Measurements from ENCODE around the gene SLC16A5. TPM values are rescaled to one million over a fixed set of nuclear protein-coding genes. Genes with fewer than 3 reads are reported as not detected.
"Not testable (repeated sequence)": the region's sequence is repeated elsewhere in the genome, so short reads cannot be mapped to it uniquely, and the experiment has no call there.

The SLC16A5 gene
- total RNA-seq, 4 donors from 2014 or later, result 4.1 to 17.5 (median 12.1) TPM; not detected in 1

GRCh38 chr17:75124819-75125162 is 37.0 kb downstream of the SLC16A5 start:
- H3K9me3 ChIP-seq, result no peaks in the 10 kb centered on the region
- DNase-seq, result no peak
- H3K36me3 ChIP-seq, result no peaks in the 10 kb centered on the region
- intact Hi-C loops (cut with DNase I; ENCODE audit: low total_unique reads), result no loop called here
- TF ChIP-seq POLR2A (IDR thresholded peaks at IDR 0.05) (no peak), CTCF (IDR thresholded peaks at IDR 0.05) (no peak)
- H3K27me3 ChIP-seq, result no peaks in the 10 kb centered on the region
- no peak overlapping the region for H3K4me3 ChIP-seq
- H3K27ac ChIP-seq, result peak overlapping the region in 1 of 2 donors; percentile 8
- H3K4me1 ChIP-seq, result no peaks in the 10 kb centered on the region

- DNase-seq, result no peak
- TF ChIP-seq CTCF (IDR thresholded peaks at IDR 0.05), result no peak
- no peak for TF ChIP-seq POLR2A (IDR thresholded peaks at IDR 0.05)
- Histone ChIP-seq H3K4me1 (peaks cover 0 to 5% of the 10 kb centered on the region in 2 donors), H3K9me3 (no peaks in the 10 kb centered on the region), H3K27ac (no peak overlapping the region), H3K4me3 (no peak overlapping the region), H3K36me3 (no peaks in the 10 kb centered on the region), H3K27me3 (no peaks in the 10 kb centered on the region)
- intact Hi-C loops (cut with DNase I; ENCODE audit: low total_unique reads), result no loop called here
These were observed 38.2 kb downstream of the SLC16A5 start for GRCh38 chr17:75125984-75126383.

- H3K4me1 ChIP-seq, result peaks cover 0 to 8% of the 10 kb centered on the region in 2 donors
- H3K36me3 ChIP-seq, result no peaks in the 10 kb centered on the region
- H3K27ac ChIP-seq, result no peak overlapping the region
- no peak for DNase-seq
- no peak overlapping the region for H3K4me3 ChIP-seq
- no peaks in the 10 kb centered on the region for H3K27me3 ChIP-seq
- TF ChIP-seq POLR2A (IDR thresholded peaks at IDR 0.05), result no peak
- no peak for TF ChIP-seq CTCF (IDR thresholded peaks at IDR 0.05)
- no peaks in the 10 kb centered on the region for H3K9me3 ChIP-seq
- intact Hi-C loops (cut with DNase I; ENCODE audit: low total_unique reads), result no loop called here
These were observed 39.2 kb downstream of the SLC16A5 start for GRCh38 chr17:75126954-75127353.

- H3K36me3 ChIP-seq; H3K4me3 ChIP-seq; H3K27ac ChIP-seq; DNase-seq; H3K27me3 ChIP-seq; H3K4me1 ChIP-seq; intact Hi-C loops (cut with DNase I; ENCODE audit: low total_unique reads); H3K9me3 ChIP-seq: not testable (repeated sequence)
These were observed 40.2 kb downstream of the SLC16A5 start for GRCh38 chr17:75127936-75128335.

- no peak for DNase-seq
- Histone ChIP-seq H3K36me3 (no peaks in the 10 kb centered on the region), H3K27me3 (no peaks in the 10 kb centered on the region), H3K4me3 (no peak overlapping the region), H3K27ac (no peak overlapping the region), H3K4me1 (peaks cover 0 to 8% of the 10 kb centered on the region in 2 donors), H3K9me3 (no peaks in the 10 kb centered on the region)
- TF ChIP-seq CTCF (IDR thresholded peaks at IDR 0.05), result no peak
- TF ChIP-seq POLR2A (IDR thresholded peaks at IDR 0.05), result no peak
- intact Hi-C loops (cut with DNase I; ENCODE audit: low total_unique reads), result no loop called here
These were observed 41.1 kb downstream of the SLC16A5 start for GRCh38 chr17:75128694-75129505.
